ENCODE results near the gene MEIOSIN.

MEIOSIN gene

GRCh38 chr19:45730368-45731288, 2.6 kb upstream of the MEIOSIN start, which contains the start of gene FBXO46 (continued):
- TF ChIP-seq ZFP3 (tag by site-specific recombination; IDR thresholded peaks at IDR 0.05; ENCODE audit: low read depth) = no peak
- TF ChIP-seq ZBTB44 (tag by site-specific recombination; IDR thresholded peaks at IDR 0.05) = 0 out of 2 replicates have a peak, but pooled peaks have one; percentile 55
- peak; percentile 36; the same call in 1 of the 2 replicates for TF ChIP-seq ZNF394 (tag by site-specific recombination; IDR thresholded peaks at IDR 0.05; ENCODE audit: borderline replicate concordance)
- peak; percentile 98 for TF ChIP-seq ZNF76 (tag by site-specific recombination; IDR thresholded peaks at IDR 0.05; ENCODE audit: borderline replicate concordance, low read depth)
- TF ChIP-seq, protein P1, sequence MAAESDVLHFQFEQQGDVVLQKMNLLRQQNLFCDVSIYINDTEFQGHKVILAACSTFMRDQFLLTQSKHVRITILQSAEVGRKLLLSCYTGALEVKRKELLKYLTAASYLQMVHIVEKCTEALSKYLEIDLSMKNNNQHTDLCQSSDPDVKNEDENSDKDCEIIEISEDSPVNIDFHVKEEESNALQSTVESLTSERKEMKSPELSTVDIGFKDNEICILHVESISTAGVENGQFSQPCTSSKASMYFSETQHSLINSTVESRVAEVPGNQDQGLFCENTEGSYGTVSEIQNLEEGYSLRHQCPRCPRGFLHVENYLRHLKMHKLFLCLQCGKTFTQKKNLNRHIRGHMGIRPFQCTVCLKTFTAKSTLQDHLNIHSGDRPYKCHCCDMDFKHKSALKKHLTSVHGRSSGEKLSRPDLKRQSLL (tag by site-specific recombination; IDR thresholded peaks at IDR 0.05) = peak; percentile 65; the same call in 1 of the 2 replicates
- TF ChIP-seq, protein P2, sequence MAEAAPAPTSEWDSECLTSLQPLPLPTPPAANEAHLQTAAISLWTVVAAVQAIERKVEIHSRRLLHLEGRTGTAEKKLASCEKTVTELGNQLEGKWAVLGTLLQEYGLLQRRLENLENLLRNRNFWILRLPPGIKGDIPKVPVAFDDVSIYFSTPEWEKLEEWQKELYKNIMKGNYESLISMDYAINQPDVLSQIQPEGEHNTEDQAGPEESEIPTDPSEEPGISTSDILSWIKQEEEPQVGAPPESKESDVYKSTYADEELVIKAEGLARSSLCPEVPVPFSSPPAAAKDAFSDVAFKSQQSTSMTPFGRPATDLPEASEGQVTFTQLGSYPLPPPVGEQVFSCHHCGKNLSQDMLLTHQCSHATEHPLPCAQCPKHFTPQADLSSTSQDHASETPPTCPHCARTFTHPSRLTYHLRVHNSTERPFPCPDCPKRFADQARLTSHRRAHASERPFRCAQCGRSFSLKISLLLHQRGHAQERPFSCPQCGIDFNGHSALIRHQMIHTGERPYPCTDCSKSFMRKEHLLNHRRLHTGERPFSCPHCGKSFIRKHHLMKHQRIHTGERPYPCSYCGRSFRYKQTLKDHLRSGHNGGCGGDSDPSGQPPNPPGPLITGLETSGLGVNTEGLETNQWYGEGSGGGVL (tag by site-specific recombination; IDR thresholded peaks at IDR 0.05) = peak; percentile 99
- TF ChIP-seq, protein P3, sequence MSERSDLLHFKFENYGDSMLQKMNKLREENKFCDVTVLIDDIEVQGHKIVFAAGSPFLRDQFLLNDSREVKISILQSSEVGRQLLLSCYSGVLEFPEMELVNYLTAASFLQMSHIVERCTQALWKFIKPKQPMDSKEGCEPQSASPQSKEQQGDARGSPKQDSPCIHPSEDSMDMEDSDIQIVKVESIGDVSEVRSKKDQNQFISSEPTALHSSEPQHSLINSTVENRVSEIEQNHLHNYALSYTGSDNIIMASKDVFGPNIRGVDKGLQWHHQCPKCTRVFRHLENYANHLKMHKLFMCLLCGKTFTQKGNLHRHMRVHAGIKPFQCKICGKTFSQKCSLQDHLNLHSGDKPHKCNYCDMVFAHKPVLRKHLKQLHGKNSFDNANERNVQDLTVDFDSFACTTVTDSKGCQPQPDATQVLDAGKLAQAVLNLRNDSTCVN (tag by site-specific recombination; optimal IDR thresholded peaks at IDR 0.05) = peak; percentile 78
- TF ChIP-seq SP3 (tag by site-specific recombination; IDR thresholded peaks at IDR 0.05) = peak; percentile 95
- no peak for TF ChIP-seq ZNF580 (tag by site-specific recombination; IDR thresholded peaks at IDR 0.05)
- TF ChIP-seq ZNF544 (tag by site-specific recombination; IDR thresholded peaks at IDR 0.05) = no peak
- TF ChIP-seq ZXDB (tag by site-specific recombination; IDR thresholded peaks at IDR 0.05) = peak; percentile 83
- peak; percentile 46; the same call in 1 of the 2 replicates for TF ChIP-seq ZNF561 (tag by site-specific recombination; IDR thresholded peaks at IDR 0.05; ENCODE audit: borderline replicate concordance)
- TF ChIP-seq, protein P4, sequence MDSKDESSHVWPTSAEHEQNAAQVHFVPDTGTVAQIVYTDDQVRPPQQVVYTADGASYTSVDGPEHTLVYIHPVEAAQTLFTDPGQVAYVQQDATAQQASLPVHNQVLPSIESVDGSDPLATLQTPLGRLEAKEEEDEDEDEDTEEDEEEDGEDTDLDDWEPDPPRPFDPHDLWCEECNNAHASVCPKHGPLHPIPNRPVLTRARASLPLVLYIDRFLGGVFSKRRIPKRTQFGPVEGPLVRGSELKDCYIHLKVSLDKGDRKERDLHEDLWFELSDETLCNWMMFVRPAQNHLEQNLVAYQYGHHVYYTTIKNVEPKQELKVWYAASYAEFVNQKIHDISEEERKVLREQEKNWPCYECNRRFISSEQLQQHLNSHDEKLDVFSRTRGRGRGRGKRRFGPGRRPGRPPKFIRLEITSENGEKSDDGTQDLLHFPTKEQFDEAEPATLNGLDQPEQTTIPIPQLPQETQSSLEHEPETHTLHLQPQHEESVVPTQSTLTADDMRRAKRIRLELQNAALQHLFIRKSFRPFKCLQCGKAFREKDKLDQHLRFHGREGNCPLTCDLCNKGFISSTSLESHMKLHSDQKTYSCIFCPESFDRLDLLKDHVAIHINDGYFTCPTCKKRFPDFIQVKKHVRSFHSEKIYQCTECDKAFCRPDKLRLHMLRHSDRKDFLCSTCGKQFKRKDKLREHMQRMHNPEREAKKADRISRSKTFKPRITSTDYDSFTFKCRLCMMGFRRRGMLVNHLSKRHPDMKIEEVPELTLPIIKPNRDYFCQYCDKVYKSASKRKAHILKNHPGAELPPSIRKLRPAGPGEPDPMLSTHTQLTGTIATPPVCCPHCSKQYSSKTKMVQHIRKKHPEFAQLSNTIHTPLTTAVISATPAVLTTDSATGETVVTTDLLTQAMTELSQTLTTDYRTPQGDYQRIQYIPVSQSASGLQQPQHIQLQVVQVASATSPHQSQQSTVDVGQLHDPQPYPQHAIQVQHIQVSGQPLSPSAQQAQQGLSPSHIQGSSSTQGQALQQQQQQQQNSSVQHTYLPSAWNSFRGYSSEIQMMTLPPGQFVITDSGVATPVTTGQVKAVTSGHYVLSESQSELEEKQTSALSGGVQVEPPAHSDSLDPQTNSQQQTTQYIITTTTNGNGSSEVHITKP (tag by site-specific recombination; IDR thresholded peaks at IDR 0.05) = peak; percentile 77
- TF ChIP-seq KLF17 (tag by site-specific recombination; IDR thresholded peaks at IDR 0.05) = no peak
- TF ChIP-seq ZNF366 (tag by site-specific recombination; conservative IDR thresholded peaks at IDR 0.05) = peak; percentile 91
- peak; percentile 62; the same call in 1 of the 2 replicates for TF ChIP-seq ZIC2 (tag by site-specific recombination; IDR thresholded peaks at IDR 0.05)
